22Rv1 (cell line): Measurements from ENCODE around the gene SORCS2.

Experiments
- H3K27ac ChIP-seq: fragments of 450-650 bp; 2 replicates; pipeline ENCODE4 v1.5.1; 2017
- CTCF ChIP-seq: fragments of 450-650 bp; IDR thresholded peaks from 2 replicates; pipeline ENCODE4 v1.5.1; 2017; ENCODE audit warnings: mild to moderate bottlenecking
- ZFX ChIP-seq: fragments of 450-650 bp; IDR thresholded peaks from 2 replicates; pipeline ENCODE4 v1.6.1; 2017; ENCODE audit warnings: antibody characterized with exemption, borderline replicate concordance

SORCS2 gene

DNA sequence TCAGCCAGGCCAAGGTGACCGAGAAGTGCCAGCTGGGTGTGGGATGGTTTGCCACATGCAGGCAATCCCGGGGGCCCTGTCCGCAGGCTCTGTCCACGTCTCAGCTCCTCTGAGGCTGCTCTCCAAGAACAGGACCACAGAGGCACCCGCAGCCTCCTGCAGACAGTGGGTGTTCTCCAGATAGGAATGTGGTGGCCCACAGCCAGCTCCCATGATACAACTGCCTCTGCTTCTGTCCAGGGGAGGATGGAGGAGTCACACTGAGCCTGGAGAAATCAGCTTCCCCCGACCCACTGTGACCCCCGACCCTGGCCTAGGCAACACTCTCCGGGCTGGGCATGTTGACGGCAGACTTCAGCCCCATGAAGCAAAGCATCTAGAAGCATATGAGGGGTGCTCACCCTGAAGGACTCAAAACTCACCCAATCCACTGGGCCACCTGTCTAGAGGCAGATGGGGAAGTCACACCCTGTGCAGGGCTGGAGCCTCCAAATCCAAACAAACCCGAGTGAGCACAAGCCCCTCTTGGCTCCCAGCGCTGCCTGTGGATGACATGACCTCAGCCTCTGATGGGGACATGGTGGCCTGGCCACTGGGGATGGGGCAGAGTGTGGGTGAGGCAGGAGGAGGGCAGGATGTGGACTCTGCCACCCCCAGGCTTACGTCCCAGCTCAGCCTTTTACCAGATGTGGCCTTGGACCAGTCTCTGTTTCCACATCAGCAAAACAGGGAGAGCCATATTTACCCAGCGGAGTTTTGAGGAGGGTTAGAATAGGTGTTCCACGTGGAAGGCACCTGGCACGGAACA is 140.1 kb downstream of the SORCS2 start:
- H3K27ac ChIP-seq, result no peak overlapping the region
- no peak for TF ChIP-seq CTCF
- TF ChIP-seq ZFX, result no peak

GRCh38 chr4:7333024-7333780 is 140.9 kb downstream of the SORCS2 start:
- H3K27ac ChIP-seq, result no peak overlapping the region

GRCh38 chr4:7333801-7334421 is 141.6 kb downstream of the SORCS2 start:
- TF ChIP-seq CTCF (no peak), ZFX (no peak)
- no peak overlapping the region for H3K27ac ChIP-seq

More at GRCh38 chr4:7333024-7333780, 140.9 kb downstream of the SORCS2 start:
- no peak for TF ChIP-seq CTCF
- no peak for TF ChIP-seq ZFX

GRCh38 chr4:7334521-7335275 is 142.4 kb downstream of the SORCS2 start:
- TF ChIP-seq CTCF, result no peak
- no peak for TF ChIP-seq ZFX
- H3K27ac ChIP-seq, result no peak overlapping the region

DNA sequence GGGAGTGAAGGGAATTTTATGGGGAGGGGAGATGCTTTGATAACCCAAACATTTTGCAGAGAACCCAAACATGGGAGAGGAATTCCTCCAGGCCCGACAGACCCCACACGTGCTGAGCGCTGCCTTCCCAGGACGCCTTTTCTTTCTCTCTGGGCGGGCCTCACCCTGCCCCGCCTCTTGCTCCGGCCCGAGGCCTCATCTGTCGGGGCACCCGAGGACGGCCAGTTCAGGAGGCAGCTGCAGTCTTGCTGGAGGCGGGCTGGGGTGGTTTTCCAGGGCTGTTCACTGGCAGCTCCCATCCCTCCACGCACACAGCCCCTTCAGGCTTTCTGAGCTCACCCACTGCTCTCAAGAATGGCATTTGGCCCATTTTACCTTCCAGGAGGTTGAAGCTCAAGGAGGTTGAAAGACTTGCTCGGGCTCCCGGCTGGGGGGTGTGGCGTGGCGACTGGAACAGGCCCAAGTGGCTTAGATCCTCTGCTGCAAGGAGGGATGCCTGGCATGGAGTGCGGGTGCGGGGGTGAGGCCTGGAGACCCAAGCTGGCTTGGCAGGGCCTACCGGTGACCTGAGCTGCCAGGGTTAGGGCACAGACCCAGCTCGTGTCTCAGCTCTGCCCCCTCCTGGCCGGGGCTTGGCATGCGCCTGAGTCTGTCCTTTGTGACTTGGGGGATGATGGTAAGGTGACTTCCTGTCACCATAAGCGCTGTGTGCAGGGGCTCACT is 143.2 kb downstream of the SORCS2 start:
- H3K27ac ChIP-seq, result no peak overlapping the region

More for the DNA sequence above, 143.2 kb downstream of the SORCS2 start:
- TF ChIP-seq CTCF (peak; percentile 80), ZFX (no peak)
